ENCODE results near the gene ZSCAN22. TPM values are rescaled to one million over a fixed set of nuclear protein-coding genes. Genes with fewer than 3 reads are reported as not detected.

Gene ZSCAN22
- total and polyA plus RNA-seq, 2 of the 13 experiments (the other 11 are each of a cell fraction or from before 2014, with no cell fraction given), result 2.5 to 3.5 TPM

DNA sequence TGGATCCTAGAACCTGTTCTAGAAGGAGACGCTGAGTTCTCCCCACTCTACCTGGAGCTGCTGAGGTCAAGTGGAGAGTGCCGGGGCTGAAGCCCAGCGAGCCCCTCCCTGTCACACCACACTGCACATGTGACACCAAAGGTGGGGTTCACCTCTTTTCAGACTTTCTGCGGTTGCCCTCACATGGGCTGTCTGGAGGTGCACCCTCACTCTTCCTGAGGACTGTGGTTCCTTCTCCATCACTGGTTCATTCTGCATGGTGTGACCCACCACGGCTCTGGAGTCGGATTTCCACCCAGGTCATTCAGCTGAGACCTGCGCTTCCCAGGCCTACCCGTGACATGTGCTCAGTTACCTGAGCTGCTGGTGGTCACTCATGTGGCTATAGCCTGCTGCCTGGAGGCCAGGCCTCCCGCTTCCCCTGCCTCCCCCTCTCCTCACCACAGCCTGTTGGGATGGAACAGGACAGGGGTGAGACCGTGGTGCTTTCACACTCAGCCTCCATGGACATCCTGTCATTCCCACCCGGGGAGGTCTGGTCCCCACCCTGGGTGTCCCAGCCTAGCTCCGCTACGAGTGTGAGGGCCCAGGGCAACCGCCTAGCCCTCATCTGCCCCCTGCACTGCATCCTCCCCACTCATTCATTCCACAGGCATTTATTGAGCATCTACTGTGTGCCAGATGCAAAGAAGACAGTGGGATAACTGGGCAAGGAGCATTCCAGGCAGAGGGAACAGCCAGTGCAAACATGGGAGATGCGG lies 27.1 kb downstream of the ZSCAN22 start (continued):
- TF ChIP-seq KDM5A (IDR thresholded peaks at IDR 0.05; ENCODE audit: borderline replicate concordance, low read length), result no peak
- no peak for TF ChIP-seq ZNF3 (CRISPR knock-in tag; IDR thresholded peaks at IDR 0.05)
- 0 out of 2 replicates have a peak, but pooled peaks have one; percentile 10 for TF ChIP-seq ZNF777 (CRISPR knock-in tag; IDR thresholded peaks at IDR 0.05)
- no peak for TF ChIP-seq ZNF792 (CRISPR knock-in tag; IDR thresholded peaks at IDR 0.05)
- TF ChIP-seq YY1 (IDR thresholded peaks at IDR 0.05; ENCODE audit: insufficient read depth, insufficient replicate concordance, low read depth, low read length), result no peak
- TF ChIP-seq, protein P1, sequence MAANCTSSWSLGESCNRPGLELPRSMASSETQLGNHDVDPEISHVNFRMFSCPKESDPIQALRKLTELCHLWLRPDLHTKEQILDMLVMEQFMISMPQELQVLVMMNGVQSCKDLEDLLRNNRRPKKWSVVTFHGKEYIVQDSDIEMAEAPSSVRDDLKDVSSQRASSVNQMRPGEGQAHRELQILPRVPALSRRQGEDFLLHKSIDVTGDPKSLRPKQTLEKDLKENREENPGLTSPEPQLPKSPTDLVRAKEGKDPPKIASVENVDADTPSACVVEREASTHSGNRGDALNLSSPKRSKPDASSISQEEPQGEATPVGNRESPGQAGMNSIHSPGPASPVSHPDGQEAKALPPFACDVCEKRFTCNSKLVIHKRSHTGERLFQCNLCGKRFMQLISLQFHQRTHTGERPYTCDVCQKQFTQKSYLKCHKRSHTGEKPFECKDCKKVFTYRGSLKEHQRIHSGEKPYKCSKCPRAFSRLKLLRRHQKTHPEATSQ (CRISPR knock-in tag; IDR thresholded peaks at IDR 0.05; ENCODE audit: borderline replicate concordance), result no peak
- 0 out of 2 replicates have a peak, but pooled peaks have one; percentile 41 for TF ChIP-seq SALL2 (CRISPR knock-in tag; IDR thresholded peaks at IDR 0.05)
- TF ChIP-seq ZC3H13 (CRISPR knock-in tag; IDR thresholded peaks at IDR 0.05), result peak; percentile 76
- TF ChIP-seq ZNF546 (CRISPR knock-in tag; conservative IDR thresholded peaks at IDR 0.05), result no peak
- TF ChIP-seq MTF2 (CRISPR knock-in tag; IDR thresholded peaks at IDR 0.05; ENCODE audit: borderline replicate concordance), result no peak
- TF ChIP-seq ZNF775 (CRISPR knock-in tag; IDR thresholded peaks at IDR 0.05; ENCODE audit: borderline replicate concordance), result no peak
- TF ChIP-seq MTA1 (CRISPR knock-in tag; IDR thresholded peaks at IDR 0.05; ENCODE audit: borderline replicate concordance), result no peak
- no peak for TF ChIP-seq ZNF350 (CRISPR knock-in tag; IDR thresholded peaks at IDR 0.05; ENCODE audit: borderline replicate concordance, low read depth)
- TF ChIP-seq, protein P2, sequence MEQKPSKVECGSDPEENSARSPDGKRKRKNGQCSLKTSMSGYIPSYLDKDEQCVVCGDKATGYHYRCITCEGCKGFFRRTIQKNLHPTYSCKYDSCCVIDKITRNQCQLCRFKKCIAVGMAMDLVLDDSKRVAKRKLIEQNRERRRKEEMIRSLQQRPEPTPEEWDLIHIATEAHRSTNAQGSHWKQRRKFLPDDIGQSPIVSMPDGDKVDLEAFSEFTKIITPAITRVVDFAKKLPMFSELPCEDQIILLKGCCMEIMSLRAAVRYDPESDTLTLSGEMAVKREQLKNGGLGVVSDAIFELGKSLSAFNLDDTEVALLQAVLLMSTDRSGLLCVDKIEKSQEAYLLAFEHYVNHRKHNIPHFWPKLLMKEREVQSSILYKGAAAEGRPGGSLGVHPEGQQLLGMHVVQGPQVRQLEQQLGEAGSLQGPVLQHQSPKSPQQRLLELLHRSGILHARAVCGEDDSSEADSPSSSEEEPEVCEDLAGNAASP (CRISPR knock-in tag; IDR thresholded peaks at IDR 0.05; ENCODE audit: borderline replicate concordance), result no peak
- no peak for TF ChIP-seq TRIM24 (CRISPR knock-in tag; IDR thresholded peaks at IDR 0.05)
- TF ChIP-seq PRMT3 (CRISPR knock-in tag; IDR thresholded peaks at IDR 0.05; ENCODE audit: borderline replicate concordance, low read depth), result no peak
- TF ChIP-seq, protein P3, sequence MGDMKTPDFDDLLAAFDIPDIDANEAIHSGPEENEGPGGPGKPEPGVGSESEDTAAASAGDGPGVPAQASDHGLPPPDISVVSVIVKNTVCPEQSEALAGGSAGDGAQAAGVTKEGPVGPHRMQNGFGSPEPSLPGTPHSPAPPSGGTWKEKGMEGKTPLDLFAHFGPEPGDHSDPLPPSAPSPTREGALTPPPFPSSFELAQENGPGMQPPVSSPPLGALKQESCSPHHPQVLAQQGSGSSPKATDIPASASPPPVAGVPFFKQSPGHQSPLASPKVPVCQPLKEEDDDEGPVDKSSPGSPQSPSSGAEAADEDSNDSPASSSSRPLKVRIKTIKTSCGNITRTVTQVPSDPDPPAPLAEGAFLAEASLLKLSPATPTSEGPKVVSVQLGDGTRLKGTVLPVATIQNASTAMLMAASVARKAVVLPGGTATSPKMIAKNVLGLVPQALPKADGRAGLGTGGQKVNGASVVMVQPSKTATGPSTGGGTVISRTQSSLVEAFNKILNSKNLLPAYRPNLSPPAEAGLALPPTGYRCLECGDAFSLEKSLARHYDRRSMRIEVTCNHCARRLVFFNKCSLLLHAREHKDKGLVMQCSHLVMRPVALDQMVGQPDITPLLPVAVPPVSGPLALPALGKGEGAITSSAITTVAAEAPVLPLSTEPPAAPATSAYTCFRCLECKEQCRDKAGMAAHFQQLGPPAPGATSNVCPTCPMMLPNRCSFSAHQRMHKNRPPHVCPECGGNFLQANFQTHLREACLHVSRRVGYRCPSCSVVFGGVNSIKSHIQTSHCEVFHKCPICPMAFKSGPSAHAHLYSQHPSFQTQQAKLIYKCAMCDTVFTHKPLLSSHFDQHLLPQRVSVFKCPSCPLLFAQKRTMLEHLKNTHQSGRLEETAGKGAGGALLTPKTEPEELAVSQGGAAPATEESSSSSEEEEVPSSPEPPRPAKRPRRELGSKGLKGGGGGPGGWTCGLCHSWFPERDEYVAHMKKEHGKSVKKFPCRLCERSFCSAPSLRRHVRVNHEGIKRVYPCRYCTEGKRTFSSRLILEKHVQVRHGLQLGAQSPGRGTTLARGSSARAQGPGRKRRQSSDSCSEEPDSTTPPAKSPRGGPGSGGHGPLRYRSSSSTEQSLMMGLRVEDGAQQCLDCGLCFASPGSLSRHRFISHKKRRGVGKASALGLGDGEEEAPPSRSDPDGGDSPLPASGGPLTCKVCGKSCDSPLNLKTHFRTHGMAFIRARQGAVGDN (CRISPR knock-in tag; IDR thresholded peaks at IDR 0.05), result no peak
- 0 out of 2 replicates have a peak, but pooled peaks have one; percentile 38 for TF ChIP-seq ARID2 (CRISPR knock-in tag; IDR thresholded peaks at IDR 0.05; ENCODE audit: borderline replicate concordance)
- TF ChIP-seq FOXK2 (IDR thresholded peaks at IDR 0.05), result no peak
